K562 (cell line): ENCODE measurements around the gene IFI27L2. TPM values are rescaled to one million over a fixed set of nuclear protein-coding genes. Genes with fewer than 3 reads are reported as not detected.

Source experiments
- ATAC-seq: fragments of 200-7000 bp; cut with Tn5 transposase; 3 replicates; pipeline ENCODE4 v1.9.1; 2020; ENCODE audit warnings: moderate library complexity
- BruUV-seq: library from RNA; stranded (reverse); fragments of 400-500 nt; replicated peaks from 2 replicates; lab custom pipeline; 2021; lab: Mats Ljungman, UMichigan
- CTCF ChIA-PET: fragments of 300-600 bp; formaldehyde crosslinking; extraction: SDS; loops from one replicate; lab custom pipeline; 2021; ENCODE audit warnings: low intra/inter-chr PET ratio; lab: Yijun Ruan, JAX
- POLR2A ChIA-PET: fragments of 300-600, 350-650 bp; sonication (Branson Sonifier 250); formaldehyde crosslinking; extraction: SDS; loops from one replicate; lab custom pipeline; 2021; ENCODE audit warnings: antibody characterized with exemption, inconsistent platforms; lab: Yijun Ruan, JAX
- DNase-seq, 4 experiments: peaks; one replicate each; pipeline versions ENCODE4 v3.0.0 to v3.0.0-alpha.2; 2011 to 2018; ENCODE audit warnings: low spot score in 3 of 4, mixed read lengths in 3 of 4; ENCODE audit errors: extremely low read depth in 1 of 4
- FAIRE-seq: peaks from 2 replicates; lab custom pipeline; 2011; peaks lifted over from hg19 to GRCh38; lab: Jason Lieb, UNC
- H2AFZ ChIP-seq: 2 replicates; pipeline ENCODE4 v1.6.0; 2011; ENCODE audit warnings: low read depth, low read length, control low read depth, inconsistent platforms
- H3K27ac ChIP-seq: fragments of 200-600 bp; 3 replicates; pipeline ENCODE4 v1.8.0; 2011; ENCODE audit warnings: low read depth, mild to moderate bottlenecking, control low read depth, inconsistent platforms, low read length, moderate library complexity, mixed read lengths; ENCODE audit errors: extremely low read depth
- H3K27me3 ChIP-seq, 2 experiments: fragments of 300-600 bp in 1 of 2; 2 replicates in 1 of 2; 3 replicates in 1 of 2; pipeline versions ENCODE4 v1.6.0 to v1.8.0; 2011; ENCODE audit warnings: inconsistent platforms in 2 of 2, low read length in 2 of 2, mild to moderate bottlenecking in 1 of 2, mixed read lengths in 1 of 2, moderate library complexity in 1 of 2; ENCODE audit not compliant: control insufficient read depth in 2 of 2, insufficient read depth in 2 of 2
- H3K36me3 ChIP-seq: fragments of 300-600 bp; 3 replicates; pipeline ENCODE4 v1.8.0; 2011; ENCODE audit warnings: mild to moderate bottlenecking, low read length, inconsistent platforms; ENCODE audit not compliant: control insufficient read depth, insufficient read depth
- H3K4me1 ChIP-seq, 2 experiments: fragments of 200-600 bp in 1 of 2; replicated peaks in 1 of 2; 2 replicates in 1 of 2; 3 replicates in 1 of 2; pipeline versions ENCODE4 v1.5.1 to v1.8.0; 2011; ENCODE audit warnings: inconsistent platforms in 2 of 2, low read length in 2 of 2, mild to moderate bottlenecking in 1 of 2, mixed read lengths in 1 of 2, moderate library complexity in 1 of 2; ENCODE audit not compliant: control insufficient read depth in 2 of 2, insufficient read depth in 2 of 2
- H3K4me2 ChIP-seq: 2 replicates; pipeline ENCODE4 v1.6.1; 2011; ENCODE audit warnings: low read length, control low read depth, inconsistent platforms, mixed read lengths; ENCODE audit not compliant: insufficient read depth
- H3K4me3 ChIP-seq: fragments of 200-600 bp; sonication (generic), shearing (Covaris generic); 2 replicates; pipeline ENCODE4 v1.5.1; 2016; ENCODE audit warnings: control low read depth, inconsistent platforms
- H3K79me2 ChIP-seq: fragments of 200-600 bp; 3 replicates; pipeline ENCODE4 v1.8.0; 2011; ENCODE audit warnings: low read length, inconsistent platforms; ENCODE audit not compliant: control insufficient read depth, insufficient read depth
- H3K9ac ChIP-seq, 2 experiments: 2 replicates each; pipeline versions ENCODE4 v1.6.0 to v1.6.1; 2011; ENCODE audit warnings: low read depth in 2 of 2, low read length in 2 of 2, control low read depth in 1 of 2, inconsistent platforms in 1 of 2, mild to moderate bottlenecking in 1 of 2, mixed read lengths in 1 of 2; ENCODE audit not compliant: insufficient read depth in 1 of 2
- H3K9me1 ChIP-seq: one replicate; pipeline ENCODE4 v1.6.0; 2011; ENCODE audit warnings: inconsistent platforms, mild to moderate bottlenecking, low read length, moderate library complexity; ENCODE audit not compliant: control insufficient read depth, insufficient read depth
- H3K9me3 ChIP-seq: replicated peaks from 2 replicates; pipeline ENCODE4 v1.5.1; 2011; ENCODE audit warnings: low read depth, low read length, inconsistent platforms; ENCODE audit not compliant: control insufficient read depth, insufficient read depth
- H4K20me1 ChIP-seq: replicated peaks from 2 replicates; pipeline ENCODE4 v1.6.1; 2011; ENCODE audit warnings: low read length, inconsistent platforms, mixed read lengths; ENCODE audit not compliant: control insufficient read depth, insufficient read depth
- ETV6 ChIP-seq, 3 experiments: fragments of 150-350 bp in 1 of 3; sonication (generic) in 1 of 3; formaldehyde crosslinking in 1 of 3; IDR thresholded peaks; 2 replicates each; pipeline versions ENCODE4 v1.6.1 to v1.8.0; 2014 to 2022; ENCODE audit warnings: borderline replicate concordance in 2 of 3, low read depth in 2 of 3, antibody characterized with exemption in 1 of 3, low read length in 1 of 3, mild to moderate bottlenecking in 1 of 3, missing genetic modification reagents in 1 of 3
- HNRNPL ChIP-seq: fragments of 200-400 bp; formaldehyde crosslinking; IDR thresholded peaks from 2 replicates; pipeline ENCODE4 v1.6.1; 2017; ENCODE audit warnings: low read depth, mild to moderate bottlenecking, low read length
- MBD1 ChIP-seq: fragments of 250-450 bp; sonication (Bioruptor Pico); IDR thresholded peaks from 2 replicates; pipeline ENCODE4 v1.8.0; 2022; ENCODE audit warnings: inconsistent platforms
- NCOA2 ChIP-seq, 2 experiments: fragments of 450-650 bp; IDR thresholded peaks; 2 replicates each; pipeline ENCODE4 v1.6.1; 2018; ENCODE audit warnings: mild to moderate bottlenecking in 2 of 2, moderate library complexity in 1 of 2; ENCODE audit not compliant: partially characterized antibody in 2 of 2
- NFXL1 ChIP-seq: fragments of 450-650 bp; formaldehyde crosslinking; IDR thresholded peaks from 2 replicates; pipeline ENCODE4 v1.4.0; 2021; ENCODE audit warnings: mild to moderate bottlenecking
- OTX1 ChIP-seq: fragments of 450-650 bp; formaldehyde crosslinking; IDR thresholded peaks from 2 replicates; pipeline ENCODE4 v1.4.0; 2022; ENCODE audit warnings: mild to moderate bottlenecking
- RB1 ChIP-seq: fragments of 450-650 bp; IDR thresholded peaks from 2 replicates; pipeline ENCODE4 v1.6.1; 2017; ENCODE audit warnings: low read depth, mild to moderate bottlenecking
- RNF219 ChIP-seq: fragments of 250-450 bp; sonication (Bioruptor Pico); IDR thresholded peaks from 2 replicates; pipeline ENCODE4 v1.5.0; 2022; ENCODE audit warnings: mild to moderate bottlenecking
- ZZZ3 ChIP-seq: fragments of 450-650 bp; IDR thresholded peaks from 2 replicates; pipeline ENCODE4 v1.6.1; 2016; ENCODE audit warnings: antibody characterized with exemption, mild to moderate bottlenecking, moderate library complexity
- WGBS: fragments of 100-300 bp; shearing (Covaris generic); methylation state at CpG from one replicate; pipeline ENCODE4 v1.1.6; 2016; ENCODE audit warnings: low coverage, mixed read lengths; ENCODE audit not compliant: insufficient coverage; ENCODE audit errors: missing lambda C conversion rate; 5-methylcytosine and 5-hydroxymethylcytosine counted together
- in situ Hi-C: fragments of 300-500 bp; cut with MboI; formaldehyde crosslinking; loops from 4 replicates; pipeline ENCODE4 v1.15.0; 2018; ENCODE audit warnings: inconsistent platforms, mixed read lengths
- intact Hi-C: fragments of 100-400 bp; cut with micrococcal nuclease; formaldehyde crosslinking; loops from 2 replicates; pipeline ENCODE4 v1.14.2; 2022
- polyA plus RNA-seq, 8 experiments: library from polyadenylated mRNA; depleted of rRNA in 4 of 8; stranded (reverse) in 5 of 8; unstranded in 3 of 8; fragments of >200 nt; fragmentation: Nextera tagmentation in 2 of 8; fragmentation: Illumina TruSeq in 1 of 8; extraction: Ambion mirVana in 2 of 8; extraction: Trizol in 1 of 8; gene quantifications; 2 replicates each; pipeline versions ENCODE4 v1.2.1 to v1.2.3, GENCODE V29; 2011 to 2014; ENCODE audit warnings: inconsistent platforms in 1 of 8, missing spikeins in 1 of 8
- total RNA-seq, 7 experiments: library from RNA; depleted of rRNA in 6 of 7; stranded (reverse); fragments of >200 nt in 6 of 7; fragmentation: Illumina TruSeq in 2 of 7; extraction: Trizol in 2 of 7; gene quantifications; 2 replicates each; pipeline versions ENCODE4 v1.2.1 to v1.2.3, GENCODE V29; 2011 to 2021; ENCODE audit warnings: low replicate concordance in 1 of 7
- TF ChIP-seq, protein P1 (sequence below), 2 experiments: fragments of 450-650 bp in 1 of 2; sonication (generic) in 1 of 2; formaldehyde crosslinking; conservative IDR thresholded peaks; 2 replicates each; pipeline versions ENCODE4 v1.4.0 to v1.8.1; 2020 to 2022; ENCODE audit warnings: mild to moderate bottlenecking in 1 of 2, missing genetic modification reagents in 1 of 2

IFI27L2 gene
- total and polyA plus RNA-seq, 9 of the 15 experiments (the other 6 are each of a cell fraction or from before 2014, with no cell fraction given): 1.0 to 9.3 (median 4.1) TPM

DNA sequence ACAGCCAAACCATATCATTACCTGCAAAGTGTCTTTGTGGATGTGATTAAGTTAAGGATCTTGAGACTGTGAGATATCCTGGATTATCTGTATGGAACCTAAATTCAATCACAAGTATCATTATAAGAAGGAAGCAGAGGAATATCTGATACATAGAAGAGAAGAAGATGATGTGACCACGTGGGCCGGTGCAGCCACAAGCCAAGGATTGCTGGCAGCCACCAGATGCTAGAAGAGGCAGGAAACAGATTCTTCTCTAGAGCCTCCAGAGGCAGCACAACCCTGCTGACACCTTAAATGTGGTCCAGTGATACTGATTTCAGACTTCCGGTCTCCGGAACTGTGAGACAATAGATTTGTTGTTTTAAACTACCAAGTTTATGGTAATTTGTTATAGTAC is 6.1 kb upstream of the IFI27L2 start:
- H2AFZ ChIP-seq: no peak overlapping the region
- H3K36me3 ChIP-seq: no peaks in the 10 kb centered on the region
- H3K9ac ChIP-seq: no peak overlapping the region
- BruUV-seq: no TSS peak
- 3% methylated on average over 4 of the region's 4 CpGs for WGBS
- TF ChIP-seq OTX1 (CRISPR knock-in tag): no peak
- TF ChIP-seq MBD1 (CRISPR knock-in tag): no peak
- TF ChIP-seq RB1: no peak
- no peak for TF ChIP-seq ETV6 (IDR thresholded peaks at IDR 0.05; ENCODE audit: borderline replicate concordance in 1 of 2, low read depth in 2 of 2, low read length in 1 of 2)
- TF ChIP-seq ETV6 (CRISPR knock-in tag; IDR thresholded peaks at IDR 0.05; ENCODE audit: borderline replicate concordance): no peak
- no peak for TF ChIP-seq NFXL1 (CRISPR knock-in tag)
- TF ChIP-seq RNF219 (CRISPR knock-in tag): no peak
- TF ChIP-seq ZZZ3: no peak
- TF ChIP-seq, protein P1, sequence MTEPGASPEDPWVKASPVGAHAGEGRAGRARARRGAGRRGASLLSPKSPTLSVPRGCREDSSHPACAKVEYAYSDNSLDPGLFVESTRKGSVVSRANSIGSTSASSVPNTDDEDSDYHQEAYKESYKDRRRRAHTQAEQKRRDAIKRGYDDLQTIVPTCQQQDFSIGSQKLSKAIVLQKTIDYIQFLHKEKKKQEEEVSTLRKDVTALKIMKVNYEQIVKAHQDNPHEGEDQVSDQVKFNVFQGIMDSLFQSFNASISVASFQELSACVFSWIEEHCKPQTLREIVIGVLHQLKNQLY (CRISPR knock-in tag; conservative IDR thresholded peaks at IDR 0.05): no peak
- no peak for TF ChIP-seq HNRNPL
- TF ChIP-seq NCOA2 (IDR thresholded peaks at IDR 0.05; ENCODE audit: partially characterized antibody in 2 of 2): no peak
- in situ Hi-C loops: loop anchor here (5.0 kb wide), 1 partner anchor 98 kb away; no protein-coding TSS in a partner anchor
- H4K20me1 ChIP-seq: no peaks in the 10 kb centered on the region
- intact Hi-C loops: no loop called here
- DNase-seq (no peak), FAIRE-seq (no peak), ATAC-seq (no peak)
- H3K27ac ChIP-seq: no peak overlapping the region
- H3K79me2 ChIP-seq: no peaks in the 10 kb centered on the region
- H3K4me2 ChIP-seq: no peak overlapping the region
- no peaks in the 10 kb centered on the region for H3K9me1 ChIP-seq
- ChIA-PET CTCF (interaction anchor here (1.1 to 2.1 kb wide), 2 partner anchors 84 to 99 kb away, joined by 3 to 14 read pairs; no protein-coding TSS in a partner anchor), POLR2A (no interaction called here)
- H3K4me1 ChIP-seq: no peaks in the 10 kb centered on the region; a peak in 2 of 5 replicates
- no peaks in the 10 kb centered on the region; the same call in 1 of the 2 replicates for H3K9me3 ChIP-seq
- no peak overlapping the region for H3K4me3 ChIP-seq
- H3K27me3 ChIP-seq: peaks cover 0 to 15% of the 10 kb centered on the region in 2 experiments; a peak in 2 of 5 replicates
